Measurements from ENCODE around the gene SLC38A11. TPM values are rescaled to one million over a fixed set of nuclear protein-coding genes. Genes with fewer than 3 reads are reported as not detected.

SLC38A11 gene
- total and polyA plus RNA-seq, 2 of the 13 experiments (the other 11 are each of a cell fraction or from before 2014, with no cell fraction given) = 14.0 to 14.3 TPM

GRCh38 chr2:164935118-164936101 lies 19.9 kb downstream of the SLC38A11 start (continued):
- TF ChIP-seq ARID5B (CRISPR knock-in tag; IDR thresholded peaks at IDR 0.05) = peak; percentile 95
- TF ChIP-seq FOXK1 (CRISPR knock-in tag; IDR thresholded peaks at IDR 0.05; ENCODE audit: borderline replicate concordance, low read depth) = 0 out of 2 replicates have a peak, but pooled peaks have one; percentile 12
- no peak for TF ChIP-seq ZNF703 (CRISPR knock-in tag; IDR thresholded peaks at IDR 0.05; ENCODE audit: borderline replicate concordance)
- TF ChIP-seq ZMAT3 (CRISPR knock-in tag; conservative IDR thresholded peaks at IDR 0.05) = peak; percentile 65; the same call in 1 of the 2 replicates
- TF ChIP-seq POGZ (CRISPR knock-in tag; IDR thresholded peaks at IDR 0.05) = peak; percentile 88
- 0 out of 2 replicates have a peak, but pooled peaks have one; percentile 39 for TF ChIP-seq ZFP36L1 (CRISPR knock-in tag; IDR thresholded peaks at IDR 0.05)
- TF ChIP-seq RAD51 (IDR thresholded peaks at IDR 0.05; ENCODE audit: borderline replicate concordance) = no peak
- peak; percentile 44; the same call in 1 of the 2 replicates for TF ChIP-seq ARNTL (CRISPR knock-in tag; IDR thresholded peaks at IDR 0.05)
- TF ChIP-seq, protein P1, sequence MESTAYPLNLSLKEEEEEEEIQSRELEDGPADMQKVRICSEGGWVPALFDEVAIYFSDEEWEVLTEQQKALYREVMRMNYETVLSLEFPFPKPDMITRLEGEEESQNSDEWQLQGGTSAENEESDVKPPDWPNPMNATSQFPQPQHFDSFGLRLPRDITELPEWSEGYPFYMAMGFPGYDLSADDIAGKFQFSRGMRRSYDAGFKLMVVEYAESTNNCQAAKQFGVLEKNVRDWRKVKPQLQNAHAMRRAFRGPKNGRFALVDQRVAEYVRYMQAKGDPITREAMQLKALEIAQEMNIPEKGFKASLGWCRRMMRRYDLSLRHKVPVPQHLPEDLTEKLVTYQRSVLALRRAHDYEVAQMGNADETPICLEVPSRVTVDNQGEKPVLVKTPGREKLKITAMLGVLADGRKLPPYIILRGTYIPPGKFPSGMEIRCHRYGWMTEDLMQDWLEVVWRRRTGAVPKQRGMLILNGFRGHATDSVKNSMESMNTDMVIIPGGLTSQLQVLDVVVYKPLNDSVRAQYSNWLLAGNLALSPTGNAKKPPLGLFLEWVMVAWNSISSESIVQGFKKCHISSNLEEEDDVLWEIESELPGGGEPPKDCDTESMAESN (CRISPR knock-in tag; conservative IDR thresholded peaks at IDR 0.05) = 0 out of 2 replicates have a peak, but pooled peaks have one; percentile 30
- TF ChIP-seq SMAD3 (CRISPR knock-in tag; IDR thresholded peaks at IDR 0.05) = 0 out of 2 replicates have a peak, but pooled peaks have one; percentile 50
- TF ChIP-seq IRF2 (CRISPR knock-in tag; IDR thresholded peaks at IDR 0.05) = peak; percentile 78; the same call in 1 of the 2 replicates
- peak; percentile 98 for TF ChIP-seq TCF7 (IDR thresholded peaks at IDR 0.05; ENCODE audit: low read depth)
- TF ChIP-seq ZBTB7A (CRISPR knock-in tag; IDR thresholded peaks at IDR 0.05) = 0 out of 2 replicates have a peak, but pooled peaks have one; percentile 30
- peak in 1 of 2 experiments; percentile 57; a peak in 1 of 4 replicates for TF ChIP-seq REST (IDR thresholded peaks at IDR 0.05; ENCODE audit: borderline replicate concordance in 1 of 2, low read depth in 1 of 2, low read length in 2 of 2)
- TF ChIP-seq HMG20A (CRISPR knock-in tag; IDR thresholded peaks at IDR 0.05; ENCODE audit: borderline replicate concordance) = peak; percentile 90; the same call in 1 of the 2 replicates
- peak; percentile 81 for TF ChIP-seq ZNF614 (CRISPR knock-in tag; IDR thresholded peaks at IDR 0.05; ENCODE audit: borderline replicate concordance)
- peak; percentile 54; the same call in 1 of the 2 replicates for TF ChIP-seq KMT2B (CRISPR knock-in tag; IDR thresholded peaks at IDR 0.05)

Data from HepG2 (cell line).